ENCODE results near the gene SAMD7.

SAMD7 gene

DNA sequence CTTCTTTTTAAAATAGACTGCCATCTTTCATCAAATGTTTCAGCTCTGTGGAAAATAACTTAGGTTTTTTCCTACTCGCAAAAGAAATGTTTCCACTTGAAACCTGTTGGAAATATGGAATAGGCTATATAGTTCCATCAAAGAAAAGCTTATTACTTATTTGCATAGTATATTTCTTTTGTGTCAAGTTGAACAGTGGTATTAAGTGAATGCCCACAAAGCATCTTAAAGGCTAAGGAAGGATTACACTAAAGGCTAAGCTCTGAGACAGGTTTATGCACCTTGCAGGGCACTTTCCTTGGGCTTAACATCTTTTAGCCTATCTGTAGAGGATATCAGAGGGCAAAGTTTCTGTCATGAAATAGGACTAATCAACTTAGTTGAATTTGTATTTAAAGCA lies at the start of gene SAMD7:
SAMD7 (plus strand) TSS at position 301 of the 400 bp plus-strand sequence. CDS start 7,927 bp downstream, outside the sequence.
- no peak within 1 kb of the TSS for H3K4me3 ChIP-seq (ENCODE audit: low read depth, low read length)
- no peak for DNase-seq (ENCODE audit: low read depth)

GRCh38 chr3:169861871-169862270 lies 49.5 kb upstream of the SAMD7 start:
- no peak overlapping the region for H3K4me3 ChIP-seq (ENCODE audit: low read depth, low read length)
- DNase-seq (ENCODE audit: low read depth) = no peak

GRCh38 chr3:169863458-169863899 lies 47.9 kb upstream of the SAMD7 start:
- peak; percentile 12 for DNase-seq (ENCODE audit: low read depth)
- H3K4me3 ChIP-seq (ENCODE audit: low read depth, low read length) = no peak overlapping the region

- no peak overlapping the region for H3K4me3 ChIP-seq (ENCODE audit: low read depth, low read length)
- no peak for DNase-seq (ENCODE audit: low read depth)
These were observed 47.1 kb upstream of the SAMD7 start for GRCh38 chr3:169864270-169864669.

GRCh38 chr3:169865176-169865767 lies 46.1 kb upstream of the SAMD7 start:
- no peak for DNase-seq (ENCODE audit: low read depth)
- H3K4me3 ChIP-seq (ENCODE audit: low read depth, low read length) = no peak overlapping the region

- H3K4me3 ChIP-seq (ENCODE audit: low read depth, low read length) = no peak overlapping the region
- no peak for DNase-seq (ENCODE audit: low read depth)
These were observed 43.7 kb upstream of the SAMD7 start for GRCh38 chr3:169867584-169868210.

- no peak for DNase-seq (ENCODE audit: low read depth)
These were observed 43.0 kb upstream of the SAMD7 start for GRCh38 chr3:169868369-169868768.

DNA sequence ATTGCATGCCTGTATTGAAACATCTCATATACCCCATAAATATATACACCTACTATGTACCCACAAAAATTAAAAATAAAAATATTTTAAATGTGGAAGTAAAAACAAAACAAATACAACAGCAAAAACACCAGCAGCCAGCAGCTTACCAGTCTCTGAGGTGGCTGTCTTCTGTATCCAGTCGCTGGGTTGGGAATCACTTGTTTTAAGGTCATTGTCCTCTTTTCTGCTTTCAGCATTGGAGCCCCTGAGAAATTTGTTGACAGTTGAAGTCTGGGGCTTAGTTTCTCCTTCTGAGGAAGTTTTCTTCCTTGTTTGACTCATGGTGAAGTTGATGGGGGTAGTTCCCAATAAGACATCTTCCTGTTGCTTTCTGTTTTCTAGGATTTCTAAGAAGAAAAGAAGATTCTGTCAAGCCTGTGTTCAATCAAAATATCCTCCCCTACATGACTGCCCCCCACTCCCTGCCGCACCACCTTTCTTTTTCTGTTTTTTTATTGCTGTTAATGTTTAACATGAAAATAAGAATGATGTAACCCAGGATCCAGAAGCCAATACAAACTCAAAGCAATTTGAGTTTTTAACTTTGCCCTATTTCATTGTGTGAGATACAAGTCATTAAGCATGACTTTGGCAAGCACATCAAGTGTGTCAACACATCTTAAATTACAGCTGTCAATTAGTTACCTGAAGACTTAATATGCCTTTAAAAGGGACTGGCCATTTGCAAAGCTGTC lies 41.7 kb upstream of the SAMD7 start, which contains the start of gene LRRC31:
LRRC31 (minus strand) TSS at position 452 of the 737 bp plus-strand sequence; CDS start at position 324, 128 bp downstream.
- no peak for DNase-seq (ENCODE audit: low read depth)
- no peak within 1 kb of the TSS for H3K4me3 ChIP-seq (ENCODE audit: low read depth, low read length)

More at GRCh38 chr3:169868369-169868768, 43.0 kb upstream of the SAMD7 start:
- no peak overlapping the region for H3K4me3 ChIP-seq (ENCODE audit: low read depth, low read length)

GRCh38 chr3:169871129-169871886 lies 40.1 kb upstream of the SAMD7 start:
- no peak for DNase-seq (ENCODE audit: low read depth)
- no peak overlapping the region for H3K4me3 ChIP-seq (ENCODE audit: low read depth, low read length)

- H3K4me3 ChIP-seq (ENCODE audit: low read depth, low read length) = no peak overlapping the region
- DNase-seq (ENCODE audit: low read depth) = no peak
These were observed 32.3 kb upstream of the SAMD7 start for GRCh38 chr3:169879013-169879557.

DNA sequence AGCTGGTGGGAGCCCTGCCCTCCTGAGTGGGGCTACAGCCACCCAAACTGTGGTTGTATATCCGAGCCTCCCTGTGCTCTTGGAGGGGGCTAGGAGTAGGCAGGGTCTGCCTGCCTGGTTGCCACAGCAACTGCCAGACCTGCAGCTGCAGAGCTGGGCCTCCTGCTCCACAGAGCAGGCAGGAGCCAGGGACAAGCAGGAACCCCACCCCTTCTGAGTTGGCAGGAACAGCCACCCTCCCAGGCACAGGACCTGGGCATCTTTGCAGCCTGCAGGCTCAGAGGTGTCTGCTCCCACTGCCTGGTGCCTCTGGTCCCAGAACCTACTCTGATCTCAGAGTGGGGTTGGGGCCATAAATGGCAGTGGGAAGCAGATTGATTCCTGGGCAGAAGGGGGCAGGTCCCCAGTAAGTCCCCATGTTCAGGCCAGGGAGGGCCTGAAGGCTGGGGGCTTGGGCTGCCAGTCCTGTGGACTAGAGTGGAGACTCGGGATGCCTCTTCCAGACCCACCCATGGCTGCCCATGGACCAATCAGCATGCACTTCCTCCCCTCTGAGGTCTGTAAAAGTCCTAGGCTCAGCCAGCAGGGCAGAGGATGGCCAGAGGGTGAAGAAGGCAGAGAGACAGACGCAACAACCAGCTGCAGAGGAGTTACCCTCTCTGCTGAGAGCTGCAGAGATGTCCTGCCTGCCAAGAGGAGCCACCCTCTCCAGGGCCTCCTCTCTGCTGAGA lies 31.4 kb upstream of the SAMD7 start:
- no peak overlapping the region for H3K4me3 ChIP-seq (ENCODE audit: low read depth, low read length)
- no peak for DNase-seq (ENCODE audit: low read depth)

DNA sequence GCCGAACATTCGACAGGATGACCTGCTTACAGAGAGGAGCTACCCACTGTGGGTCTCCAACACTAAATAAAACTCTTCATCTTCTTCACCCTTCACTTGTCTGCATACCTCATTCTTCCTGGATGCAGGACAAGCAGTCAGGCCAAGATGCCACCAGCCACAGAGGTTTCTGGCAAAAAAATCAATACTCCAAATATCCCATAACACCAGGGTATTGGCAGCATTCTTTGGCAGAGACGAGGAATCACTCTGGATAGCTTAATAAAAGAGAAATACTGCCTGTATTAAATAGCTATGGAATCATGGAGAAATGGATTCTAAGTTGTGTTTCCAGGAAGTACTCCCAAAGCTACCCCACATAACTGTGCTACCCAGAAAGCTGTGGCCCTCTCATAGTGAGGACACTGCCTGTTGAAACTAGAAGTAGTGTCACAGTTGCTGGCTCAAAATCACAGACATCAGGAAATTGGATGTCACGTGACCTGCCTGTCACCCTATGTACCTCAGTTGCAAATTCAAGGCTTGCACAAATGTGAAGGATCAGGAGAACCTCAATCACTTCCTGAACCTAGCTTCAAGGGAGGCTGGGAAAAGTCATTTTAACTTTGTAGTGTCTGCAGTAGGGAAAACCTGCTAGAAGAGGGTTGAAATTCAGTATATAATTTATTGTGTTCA lies 30.7 kb upstream of the SAMD7 start:
- H3K4me3 ChIP-seq (ENCODE audit: low read depth, low read length) = no peak overlapping the region
- DNase-seq (ENCODE audit: low read depth) = no peak

- DNase-seq (ENCODE audit: low read depth) = peak; percentile 9
- H3K4me3 ChIP-seq (ENCODE audit: low read depth, low read length) = no peak overlapping the region
These were observed 24.7 kb upstream of the SAMD7 start for GRCh38 chr3:169886671-169887070.

DNA sequence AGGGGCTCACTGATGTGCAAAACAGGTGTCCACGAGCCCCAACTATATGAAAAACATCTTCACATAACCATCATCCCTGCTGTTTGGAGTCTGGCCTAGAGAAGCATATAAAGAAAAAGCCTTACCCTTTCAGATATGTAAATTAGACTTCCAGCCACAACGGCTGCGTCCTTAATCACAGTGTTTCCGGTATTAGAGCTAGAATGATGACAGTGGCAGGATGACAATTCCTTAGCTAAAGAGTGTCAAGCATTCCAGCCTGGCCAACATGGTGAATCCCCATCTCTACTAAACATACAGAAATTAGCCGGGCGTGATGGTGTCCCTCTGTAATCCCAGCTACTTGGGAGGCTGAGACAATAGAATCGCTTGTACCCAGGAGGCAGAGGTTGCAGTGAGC lies 19.5 kb upstream of the SAMD7 start:
- no peak overlapping the region for H3K4me3 ChIP-seq (ENCODE audit: low read depth, low read length)
- no peak for DNase-seq (ENCODE audit: low read depth)

DNA sequence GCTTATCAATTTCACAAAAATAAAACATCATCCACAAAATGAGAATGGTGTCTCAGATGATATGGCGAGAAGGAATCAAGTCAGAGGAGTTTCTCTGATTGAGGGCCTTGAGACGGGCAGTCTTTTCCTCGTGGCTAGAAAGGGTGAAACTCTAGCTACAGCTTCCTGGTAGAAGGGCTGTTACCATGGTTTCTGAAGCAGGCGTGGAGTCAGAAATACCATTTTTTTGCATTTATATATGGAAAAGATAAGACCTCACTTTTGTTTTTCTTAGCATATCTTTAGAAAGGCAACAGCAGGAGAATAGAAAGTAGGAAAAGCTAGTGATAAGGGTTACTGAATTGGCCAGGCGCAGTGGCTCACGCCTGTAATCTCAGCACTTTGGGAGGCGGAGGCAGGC lies 17.3 kb upstream of the SAMD7 start:
- DNase-seq (ENCODE audit: low read depth) = no peak
- no peak overlapping the region for H3K4me3 ChIP-seq (ENCODE audit: low read depth, low read length)

DNA sequence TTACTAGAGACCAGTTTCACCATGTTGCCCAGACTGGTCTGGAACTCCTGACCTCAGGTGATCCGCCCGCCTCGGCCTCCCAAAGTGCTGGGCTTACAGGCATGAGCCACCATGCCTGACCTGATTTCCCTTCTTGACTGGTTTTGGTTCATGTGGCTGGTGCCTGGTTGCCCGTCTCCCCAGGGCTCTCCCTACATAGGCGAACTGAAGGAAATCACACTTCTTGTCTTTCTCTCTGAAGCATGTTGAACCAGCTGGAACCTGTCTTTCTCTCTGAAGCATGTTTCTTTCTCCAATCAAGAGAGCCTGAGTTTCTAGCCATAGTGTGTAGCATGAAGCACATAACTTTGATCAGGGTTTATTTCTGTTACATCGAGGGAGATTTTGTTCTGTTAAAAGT lies 16.3 kb upstream of the SAMD7 start:
- H3K4me3 ChIP-seq (ENCODE audit: low read depth, low read length) = no peak overlapping the region
- no peak for DNase-seq (ENCODE audit: low read depth)

GRCh38 chr3:169897284-169897683 lies 14.1 kb upstream of the SAMD7 start:
- DNase-seq (ENCODE audit: low read depth) = no peak
- H3K4me3 ChIP-seq (ENCODE audit: low read depth, low read length) = no peak overlapping the region

- H3K4me3 ChIP-seq (ENCODE audit: low read depth, low read length) = no peak overlapping the region
- no peak for DNase-seq (ENCODE audit: low read depth)
These were observed 9.9 kb upstream of the SAMD7 start for GRCh38 chr3:169901453-169901852.

Data from skeletal muscle cell (primary cell).